K562 (cell line): ENCODE results near the gene CATSPER3. TPM values are rescaled to one million over a fixed set of nuclear protein-coding genes. Genes with fewer than 3 reads are reported as not detected.

Experiments
- ATAC-seq: fragments of 200-7000 bp; cut with Tn5 transposase; 3 replicates; pipeline ENCODE4 v1.9.1; 2020; ENCODE audit warnings: moderate library complexity
- BruUV-seq: library from RNA; stranded (reverse); fragments of 400-500 nt; replicated peaks from 2 replicates; lab custom pipeline; 2021; lab: Mats Ljungman, UMichigan
- CTCF ChIA-PET: fragments of 300-600 bp; formaldehyde crosslinking; extraction: SDS; loops from one replicate; lab custom pipeline; 2021; ENCODE audit warnings: low intra/inter-chr PET ratio; lab: Yijun Ruan, JAX
- POLR2A ChIA-PET: fragments of 300-600, 350-650 bp; sonication (Branson Sonifier 250); formaldehyde crosslinking; extraction: SDS; loops from one replicate; lab custom pipeline; 2021; ENCODE audit warnings: antibody characterized with exemption, inconsistent platforms; lab: Yijun Ruan, JAX
- DNase-seq, 4 experiments: peaks; one replicate each; pipeline versions ENCODE4 v3.0.0 to v3.0.0-alpha.2; 2011 to 2018; ENCODE audit warnings: low spot score in 3 of 4, mixed read lengths in 3 of 4; ENCODE audit errors: extremely low read depth in 1 of 4
- FAIRE-seq: peaks from 2 replicates; lab custom pipeline; 2011; peaks lifted over from hg19 to GRCh38; lab: Jason Lieb, UNC
- H2AFZ ChIP-seq: 2 replicates; pipeline ENCODE4 v1.6.0; 2011; ENCODE audit warnings: low read depth, low read length, control low read depth, inconsistent platforms
- H3K27ac ChIP-seq: fragments of 200-600 bp; 3 replicates; pipeline ENCODE4 v1.8.0; 2011; ENCODE audit warnings: low read depth, mild to moderate bottlenecking, control low read depth, inconsistent platforms, low read length, moderate library complexity, mixed read lengths; ENCODE audit errors: extremely low read depth
- H3K27me3 ChIP-seq, 2 experiments: fragments of 300-600 bp in 1 of 2; 2 replicates in 1 of 2; 3 replicates in 1 of 2; pipeline versions ENCODE4 v1.6.0 to v1.8.0; 2011; ENCODE audit warnings: inconsistent platforms in 2 of 2, low read length in 2 of 2, mild to moderate bottlenecking in 1 of 2, mixed read lengths in 1 of 2, moderate library complexity in 1 of 2; ENCODE audit not compliant: control insufficient read depth in 2 of 2, insufficient read depth in 2 of 2
- H3K36me3 ChIP-seq: fragments of 300-600 bp; 3 replicates; pipeline ENCODE4 v1.8.0; 2011; ENCODE audit warnings: mild to moderate bottlenecking, low read length, inconsistent platforms; ENCODE audit not compliant: control insufficient read depth, insufficient read depth
- H3K4me1 ChIP-seq, 2 experiments: fragments of 200-600 bp in 1 of 2; replicated peaks in 1 of 2; 2 replicates in 1 of 2; 3 replicates in 1 of 2; pipeline versions ENCODE4 v1.5.1 to v1.8.0; 2011; ENCODE audit warnings: inconsistent platforms in 2 of 2, low read length in 2 of 2, mild to moderate bottlenecking in 1 of 2, mixed read lengths in 1 of 2, moderate library complexity in 1 of 2; ENCODE audit not compliant: control insufficient read depth in 2 of 2, insufficient read depth in 2 of 2
- H3K4me2 ChIP-seq: 2 replicates; pipeline ENCODE4 v1.6.1; 2011; ENCODE audit warnings: low read length, control low read depth, inconsistent platforms, mixed read lengths; ENCODE audit not compliant: insufficient read depth
- H3K4me3 ChIP-seq: fragments of 200-600 bp; sonication (generic), shearing (Covaris generic); 2 replicates; pipeline ENCODE4 v1.5.1; 2016; ENCODE audit warnings: control low read depth, inconsistent platforms
- H3K79me2 ChIP-seq: fragments of 200-600 bp; 3 replicates; pipeline ENCODE4 v1.8.0; 2011; ENCODE audit warnings: low read length, inconsistent platforms; ENCODE audit not compliant: control insufficient read depth, insufficient read depth
- H3K9ac ChIP-seq, 2 experiments: 2 replicates each; pipeline versions ENCODE4 v1.6.0 to v1.6.1; 2011; ENCODE audit warnings: low read depth in 2 of 2, low read length in 2 of 2, control low read depth in 1 of 2, inconsistent platforms in 1 of 2, mild to moderate bottlenecking in 1 of 2, mixed read lengths in 1 of 2; ENCODE audit not compliant: insufficient read depth in 1 of 2
- H3K9me1 ChIP-seq: one replicate; pipeline ENCODE4 v1.6.0; 2011; ENCODE audit warnings: inconsistent platforms, mild to moderate bottlenecking, low read length, moderate library complexity; ENCODE audit not compliant: control insufficient read depth, insufficient read depth
- H3K9me3 ChIP-seq: replicated peaks from 2 replicates; pipeline ENCODE4 v1.5.1; 2011; ENCODE audit warnings: low read depth, low read length, inconsistent platforms; ENCODE audit not compliant: control insufficient read depth, insufficient read depth
- H4K20me1 ChIP-seq: replicated peaks from 2 replicates; pipeline ENCODE4 v1.6.1; 2011; ENCODE audit warnings: low read length, inconsistent platforms, mixed read lengths; ENCODE audit not compliant: control insufficient read depth, insufficient read depth
- CBX1 ChIP-seq: sonication (generic); IDR thresholded peaks from 2 replicates; pipeline ENCODE4 v1.6.1; 2016; ENCODE audit warnings: antibody characterized with exemption, low read depth, mild to moderate bottlenecking
- FOXA3 ChIP-seq, 2 experiments: fragments of 450-650 bp in 1 of 2; sonication (generic) in 1 of 2; formaldehyde crosslinking; IDR thresholded peaks in 1 of 2; conservative IDR thresholded peaks in 1 of 2; 2 replicates each; pipeline versions ENCODE4 v1.4.0 to v1.8.0; 2020 to 2022; ENCODE audit warnings: mild to moderate bottlenecking in 2 of 2, missing genetic modification reagents in 1 of 2
- PTTG1 ChIP-seq: fragments of 450-650 bp; IDR thresholded peaks from 2 replicates; pipeline ENCODE4 v1.6.1; 2016; ENCODE audit warnings: low read depth, mild to moderate bottlenecking, missing genetic modification characterization, missing compliant biosample characterization
- SIRT6 ChIP-seq: IDR thresholded peaks from one replicate; pipeline ENCODE4 v1.6.1; 2012; ENCODE audit warnings: low read depth, mild to moderate bottlenecking, control low read depth, inconsistent platforms, low read length, moderate library complexity
- ZNF583 ChIP-seq: fragments of 250-450 bp; sonication (Bioruptor Pico); IDR thresholded peaks from 2 replicates; pipeline ENCODE4 v1.4.0; 2020
- WGBS: fragments of 100-300 bp; shearing (Covaris generic); methylation state at CpG from one replicate; pipeline ENCODE4 v1.1.6; 2016; ENCODE audit warnings: low coverage, mixed read lengths; ENCODE audit not compliant: insufficient coverage; ENCODE audit errors: missing lambda C conversion rate; 5-methylcytosine and 5-hydroxymethylcytosine counted together
- in situ Hi-C: fragments of 300-500 bp; cut with MboI; formaldehyde crosslinking; loops from 4 replicates; pipeline ENCODE4 v1.15.0; 2018; ENCODE audit warnings: inconsistent platforms, mixed read lengths
- intact Hi-C: fragments of 100-400 bp; cut with micrococcal nuclease; formaldehyde crosslinking; loops from 2 replicates; pipeline ENCODE4 v1.14.2; 2022
- microRNA counts: library from miRNA; unstranded; fragments of <30 nt; microRNA quantifications from one replicate; lab custom pipeline; 2016
- microRNA-seq: library from miRNA; unstranded; fragments of <30 nt; microRNA quantifications from one replicate; pipeline ENCODE4, GENCODE V29; 2018; ENCODE audit warnings: borderline microRNAs expressed
- polyA plus RNA-seq, 8 experiments: library from polyadenylated mRNA; depleted of rRNA in 4 of 8; stranded (reverse) in 5 of 8; unstranded in 3 of 8; fragments of >200 nt; fragmentation: Nextera tagmentation in 2 of 8; fragmentation: Illumina TruSeq in 1 of 8; extraction: Ambion mirVana in 2 of 8; extraction: Trizol in 1 of 8; gene quantifications; 2 replicates each; pipeline versions ENCODE4 v1.2.1 to v1.2.3, GENCODE V29; 2011 to 2014; ENCODE audit warnings: inconsistent platforms in 1 of 8, missing spikeins in 1 of 8
- small RNA-seq: library from RNA; depleted of rRNA; stranded (forward); fragments of <200 nt; gene quantifications from one replicate; pipeline ENCODE3, GENCODE V24; 2014
- total RNA-seq, 7 experiments: library from RNA; depleted of rRNA in 6 of 7; stranded (reverse); fragments of >200 nt in 6 of 7; fragmentation: Illumina TruSeq in 2 of 7; extraction: Trizol in 2 of 7; gene quantifications; 2 replicates each; pipeline versions ENCODE4 v1.2.1 to v1.2.3, GENCODE V29; 2011 to 2021; ENCODE audit warnings: low replicate concordance in 1 of 7
- TF ChIP-seq, protein P1 (sequence below): fragments of 250-450 bp; sonication (Bioruptor Pico); IDR thresholded peaks from 2 replicates; pipeline ENCODE4 v1.5.0; 2021

Gene CATSPER3
- total and polyA plus RNA-seq, 9 of the 15 experiments (the other 6 are each of a cell fraction or from before 2014, with no cell fraction given) = 0.14 to 1.5 (median 0.49) TPM

DNA sequence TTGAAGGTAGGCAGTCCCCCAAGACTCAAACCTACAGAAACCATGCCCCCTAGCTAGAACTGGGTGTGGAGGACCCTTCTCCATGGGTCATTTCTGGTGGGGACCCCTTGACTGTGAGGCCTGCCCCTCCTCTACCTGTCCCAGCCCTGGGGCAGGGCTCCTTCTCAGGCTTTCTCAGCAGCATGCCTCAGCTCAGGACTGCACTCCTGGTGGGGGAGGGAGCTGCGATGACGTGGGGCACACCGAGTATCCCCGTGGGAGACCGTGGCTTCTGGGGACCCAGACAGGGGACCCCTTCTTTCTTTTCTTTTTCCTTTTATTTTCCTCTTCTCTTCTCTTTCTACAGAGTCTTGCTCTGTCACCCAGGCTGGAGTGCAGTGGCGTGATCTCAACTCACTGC lies 93.3 kb downstream of the CATSPER3 start:
- CTCF ChIA-PET = no interaction called here
- in situ Hi-C loops = no loop called here
- intact Hi-C loops = no loop called here

More for the DNA sequence above, 93.3 kb downstream of the CATSPER3 start:
- Histone ChIP-seq H3K4me2 (no peak overlapping the region), H3K9me1 (no peaks in the 10 kb centered on the region), H3K27me3 (peaks cover 0 to 7% of the 10 kb centered on the region in 2 experiments; a peak in 1 of 5 replicates), H3K4me1 (peaks cover 4 to 19% of the 10 kb centered on the region in 2 experiments; a peak in 3 of 5 replicates), H4K20me1 (no peaks in the 10 kb centered on the region), H3K9me3 (no peaks in the 10 kb centered on the region), H2AFZ (no peak overlapping the region), H3K79me2 (no peaks in the 10 kb centered on the region), H3K4me3 (no peak overlapping the region), H3K27ac (no peak overlapping the region), H3K36me3 (no peaks in the 10 kb centered on the region), H3K9ac (no peak overlapping the region)
- FAIRE-seq = no peak
- no peak for DNase-seq
- 47% methylated on average over 6 of the region's 6 CpGs for WGBS
- BruUV-seq = no TSS peak
- POLR2A ChIA-PET = interaction anchor here (0.8 to 4.3 kb wide), 2 partner anchors 8 to 11 kb away, joined by 3 to 19 read pairs; no protein-coding TSS in a partner anchor
- ATAC-seq = no peak
- no peak for TF ChIP-seq ZNF583
- TF ChIP-seq PTTG1 = no peak
- TF ChIP-seq FOXA3 (CRISPR knock-in tag; conservative IDR thresholded peaks at IDR 0.05 in 1 of 2, IDR thresholded peaks at IDR 0.05 in 1 of 2) = no peak
- TF ChIP-seq, protein P1, sequence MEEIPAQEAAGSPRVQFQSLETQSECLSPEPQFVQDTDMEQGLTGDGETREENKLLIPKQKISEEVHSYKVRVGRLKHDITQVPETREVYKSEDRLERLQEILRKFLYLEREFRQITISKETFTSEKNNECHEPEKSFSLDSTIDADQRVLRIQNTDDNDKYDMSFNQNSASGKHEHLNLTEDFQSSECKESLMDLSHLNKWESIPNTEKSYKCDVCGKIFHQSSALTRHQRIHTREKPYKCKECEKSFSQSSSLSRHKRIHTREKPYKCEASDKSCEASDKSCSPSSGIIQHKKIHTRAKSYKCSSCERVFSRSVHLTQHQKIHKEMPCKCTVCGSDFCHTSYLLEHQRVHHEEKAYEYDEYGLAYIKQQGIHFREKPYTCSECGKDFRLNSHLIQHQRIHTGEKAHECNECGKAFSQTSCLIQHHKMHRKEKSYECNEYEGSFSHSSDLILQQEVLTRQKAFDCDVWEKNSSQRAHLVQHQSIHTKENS (CRISPR knock-in tag) = no peak
- TF ChIP-seq SIRT6 = no peak
- no peak for TF ChIP-seq CBX1

MicroRNAs within 50 kb of the gene (microRNA counts, 767-probe panel; counts per million panel counts)
- 1,651 counts per million, percentile 41 among the panel's probes with 10 or more counts for microRNA hsa-miR-4461 (lab: Ali Mortazavi, UCI)

Small RNA genes within 50 kb of the gene (microRNA-seq; reads per million reads assigned to microRNA genes)
- not detected for gene MIR4461

Small RNA genes within 50 kb of the gene (small RNA-seq; reads per million reads assigned to genes)
- gene MIR4461 (not detected), gene MTND3P25 (not detected), gene MTND4LP30 (not detected)

Other genes starting within 250 kb of the CATSPER3 start
- 18.9 and 19.3 TPM in 2 replicates for gene CAMLG, start 229.4 kb upstream of the CATSPER3 start, total RNA-seq (2014; rRNA removed)
- gene CAMLG, start 229.4 kb upstream of the CATSPER3 start, total RNA-seq (2014; rRNA removed; fragmentation: Illumina TruSeq; extraction: Trizol) = 22.0 and 26.7 TPM in 2 replicates
- 13.0 and 13.6 TPM in 2 replicates for gene CAMLG, start 229.4 kb upstream of the CATSPER3 start, total RNA-seq (2015; rRNA removed; fragmentation: Illumina TruSeq; extraction: Trizol)
- gene CAMLG, start 229.4 kb upstream of the CATSPER3 start, total RNA-seq (2021) = 19.7 and 20.1 TPM in 2 replicates
- 11.3 and 12.8 TPM in 2 replicates for gene CAMLG, start 229.4 kb upstream of the CATSPER3 start, polyA plus RNA-seq (2011; rRNA removed)
- gene CAMLG, start 229.4 kb upstream of the CATSPER3 start, polyA plus RNA-seq (2014; fragmentation: Illumina TruSeq; extraction: Trizol) = 13.7 and 18.0 TPM in 2 replicates
- gene CAMLG, start 229.4 kb upstream of the CATSPER3 start, polyA plus RNA-seq (2014; fragmentation: Nextera tagmentation; extraction: Ambion mirVana) = 10 to 100 TPM; 16.3 to 17.3 TPM
- 11.0 and 15.3 TPM in 2 replicates for gene CAMLG, start 229.4 kb upstream of the CATSPER3 start, polyA plus RNA-seq (2014; rRNA removed)
- gene DDX46, start 209.1 kb upstream of the CATSPER3 start, total RNA-seq (2014; rRNA removed) = 48.9 and 49.0 TPM in 2 replicates
- gene DDX46, start 209.1 kb upstream of the CATSPER3 start, total RNA-seq (2014; rRNA removed; fragmentation: Illumina TruSeq; extraction: Trizol) = 84.9 and 102 TPM in 2 replicates
- gene DDX46, start 209.1 kb upstream of the CATSPER3 start, total RNA-seq (2015; rRNA removed; fragmentation: Illumina TruSeq; extraction: Trizol) = 95.9 and 99.0 TPM in 2 replicates
- 70.6 and 74.6 TPM in 2 replicates for gene DDX46, start 209.1 kb upstream of the CATSPER3 start, total RNA-seq (2021)
- gene DDX46, start 209.1 kb upstream of the CATSPER3 start, polyA plus RNA-seq (2011; rRNA removed) = 49.2 and 76.4 TPM in 2 replicates
- gene DDX46, start 209.1 kb upstream of the CATSPER3 start, polyA plus RNA-seq (2014; fragmentation: Illumina TruSeq; extraction: Trizol) = 83.4 and 87.6 TPM in 2 replicates
- 10 to 100 TPM; 26.2 to 32.3 TPM for gene DDX46, start 209.1 kb upstream of the CATSPER3 start, polyA plus RNA-seq (2014; fragmentation: Nextera tagmentation; extraction: Ambion mirVana)
- 61.6 and 77.6 TPM in 2 replicates for gene DDX46, start 209.1 kb upstream of the CATSPER3 start, polyA plus RNA-seq (2014; rRNA removed)
- 15.1 and 23.2 TPM in 2 replicates for gene C5orf24, start 121.9 kb upstream of the CATSPER3 start, total RNA-seq (2014; rRNA removed)
- gene C5orf24, start 121.9 kb upstream of the CATSPER3 start, total RNA-seq (2014; rRNA removed; fragmentation: Illumina TruSeq; extraction: Trizol) = 28.8 and 29.4 TPM in 2 replicates
- 27.3 and 28.4 TPM in 2 replicates for gene C5orf24, start 121.9 kb upstream of the CATSPER3 start, total RNA-seq (2015; rRNA removed; fragmentation: Illumina TruSeq; extraction: Trizol)
- gene C5orf24, start 121.9 kb upstream of the CATSPER3 start, total RNA-seq (2021) = 23.9 and 26.7 TPM in 2 replicates
- 38.6 and 39.7 TPM in 2 replicates for gene C5orf24, start 121.9 kb upstream of the CATSPER3 start, polyA plus RNA-seq (2011; rRNA removed)
- 22.6 and 28.7 TPM in 2 replicates for gene C5orf24, start 121.9 kb upstream of the CATSPER3 start, polyA plus RNA-seq (2014; fragmentation: Illumina TruSeq; extraction: Trizol)
- 10 to 100 TPM in 1 of 2 experiments, 1 to 10 TPM in 1; 8.9 to 10.6 TPM for gene C5orf24, start 121.9 kb upstream of the CATSPER3 start, polyA plus RNA-seq (2014; fragmentation: Nextera tagmentation; extraction: Ambion mirVana)
- gene C5orf24, start 121.9 kb upstream of the CATSPER3 start, polyA plus RNA-seq (2014; rRNA removed) = 22.5 and 34.1 TPM in 2 replicates
- 10.6 and 15.4 TPM in 2 replicates for gene TXNDC15, start 93.5 kb upstream of the CATSPER3 start, total RNA-seq (2014; rRNA removed)
- gene TXNDC15, start 93.5 kb upstream of the CATSPER3 start, total RNA-seq (2014; rRNA removed; fragmentation: Illumina TruSeq; extraction: Trizol) = 10.3 and 12.8 TPM in 2 replicates
- gene TXNDC15, start 93.5 kb upstream of the CATSPER3 start, total RNA-seq (2015; rRNA removed; fragmentation: Illumina TruSeq; extraction: Trizol) = 14.6 and 14.8 TPM in 2 replicates
- 8.9 and 11.7 TPM in 2 replicates for gene TXNDC15, start 93.5 kb upstream of the CATSPER3 start, total RNA-seq (2021)
- 10.4 and 12.3 TPM in 2 replicates for gene TXNDC15, start 93.5 kb upstream of the CATSPER3 start, polyA plus RNA-seq (2011; rRNA removed)
- gene TXNDC15, start 93.5 kb upstream of the CATSPER3 start, polyA plus RNA-seq (2014; fragmentation: Illumina TruSeq; extraction: Trizol) = 8.6 and 12.6 TPM in 2 replicates
- 1 to 10 TPM; 3.0 to 3.1 TPM for gene TXNDC15, start 93.5 kb upstream of the CATSPER3 start, polyA plus RNA-seq (2014; fragmentation: Nextera tagmentation; extraction: Ambion mirVana)
- gene TXNDC15, start 93.5 kb upstream of the CATSPER3 start, polyA plus RNA-seq (2014; rRNA removed) = 14.7 and 14.9 TPM in 2 replicates
- gene PCBD2, start 62.8 kb upstream of the CATSPER3 start, total RNA-seq (2014; rRNA removed) = 5.2 and 8.9 TPM in 2 replicates
- gene PCBD2, start 62.8 kb upstream of the CATSPER3 start, total RNA-seq (2014; rRNA removed; fragmentation: Illumina TruSeq; extraction: Trizol) = 8.0 and 8.4 TPM in 2 replicates
- 6.7 and 6.8 TPM in 2 replicates for gene PCBD2, start 62.8 kb upstream of the CATSPER3 start, total RNA-seq (2015; rRNA removed; fragmentation: Illumina TruSeq; extraction: Trizol)
- gene PCBD2, start 62.8 kb upstream of the CATSPER3 start, total RNA-seq (2021) = 8.0 and 10.4 TPM in 2 replicates
- 13.8 and 15.4 TPM in 2 replicates for gene PCBD2, start 62.8 kb upstream of the CATSPER3 start, polyA plus RNA-seq (2011; rRNA removed)
- 6.8 and 7.0 TPM in 2 replicates for gene PCBD2, start 62.8 kb upstream of the CATSPER3 start, polyA plus RNA-seq (2014; fragmentation: Illumina TruSeq; extraction: Trizol)
- gene PCBD2, start 62.8 kb upstream of the CATSPER3 start, polyA plus RNA-seq (2014; fragmentation: Nextera tagmentation; extraction: Ambion mirVana) = 1 to 10 TPM; 7.1 to 7.8 TPM
- 8.0 and 10.7 TPM in 2 replicates for gene PCBD2, start 62.8 kb upstream of the CATSPER3 start, polyA plus RNA-seq (2014; rRNA removed)
- gene PITX1, start 66.3 kb downstream of the CATSPER3 start, total RNA-seq (2014; rRNA removed) = 59.8 and 73.9 TPM in 2 replicates
- gene PITX1, start 66.3 kb downstream of the CATSPER3 start, total RNA-seq (2014; rRNA removed; fragmentation: Illumina TruSeq; extraction: Trizol) = 2.3 and 3.1 TPM in 2 replicates
- 24.9 and 25.3 TPM in 2 replicates for gene PITX1, start 66.3 kb downstream of the CATSPER3 start, total RNA-seq (2015; rRNA removed; fragmentation: Illumina TruSeq; extraction: Trizol)
- 88.2 and 90.4 TPM in 2 replicates for gene PITX1, start 66.3 kb downstream of the CATSPER3 start, total RNA-seq (2021)
- 30.8 and 50.1 TPM in 2 replicates for gene PITX1, start 66.3 kb downstream of the CATSPER3 start, polyA plus RNA-seq (2011; rRNA removed)
- 7.4 and 35.6 TPM in 2 replicates for gene PITX1, start 66.3 kb downstream of the CATSPER3 start, polyA plus RNA-seq (2014; fragmentation: Illumina TruSeq; extraction: Trizol)
- gene PITX1, start 66.3 kb downstream of the CATSPER3 start, polyA plus RNA-seq (2014; fragmentation: Nextera tagmentation; extraction: Ambion mirVana) = under 1 TPM; 0.13 to 0.17 TPM
- gene PITX1, start 66.3 kb downstream of the CATSPER3 start, polyA plus RNA-seq (2014; rRNA removed) = 58.7 and 64.6 TPM in 2 replicates